Lower leg skin (tissue), 4 donors: ENCODE data around the gene EIF2B5. TPM values are rescaled to one million over a fixed set of nuclear protein-coding genes. Genes with fewer than 3 reads are reported as not detected.

Source experiments
- DNase-seq, 2 donors: peaks; one replicate each; pipeline ENCODE4 v3.0.0-alpha.2; 2019; ENCODE audit warnings: low spot score in 2 of 2
- H3K4me3 ChIP-seq: fragments of 200-600 bp; sonication (generic); 2 replicates; pipeline ENCODE4 v1.5.1; 2017; ENCODE audit warnings: mild to moderate bottlenecking, low read depth; ENCODE audit not compliant: poor library complexity, severe bottlenecking
- CTCF ChIP-seq, 3 donors: fragments of 450-650 bp; IDR thresholded peaks; one replicate each; pipeline ENCODE4 v1.5.1; 2016; ENCODE audit warnings: antibody characterized with exemption in 3 of 3, mild to moderate bottlenecking in 3 of 3, moderate library complexity in 2 of 3
- POLR2A ChIP-seq, 2 donors: fragments of 450-650 bp; IDR thresholded peaks; one replicate each; pipeline ENCODE4 v1.6.1; 2016 to 2017; ENCODE audit warnings: antibody characterized with exemption in 2 of 2, mild to moderate bottlenecking in 1 of 2, moderate library complexity in 1 of 2
- whole genome bisulfite sequencing, 2 donors: methylation state at CpG; one replicate each; pipeline ENCODE4 v1.1.5; 2018; 5-methylcytosine and 5-hydroxymethylcytosine counted together
- intact Hi-C: fragments of 100-400 bp; cut with DNase I; formaldehyde crosslinking; loops from one replicate; pipeline ENCODE4 v1.15.0; 2023; ENCODE audit warnings: low total_unique reads
- total RNA-seq, 4 donors: library from RNA; depleted of rRNA; stranded (reverse); fragments of >200 nt; gene quantifications; one replicate each; pipeline ENCODE4 v1.1.0, GENCODE V29; 2016

Gene EIF2B5
- total RNA-seq, 4 donors from 2014 or later: 36.5 to 52.5 (median 40.1) TPM

DNA sequence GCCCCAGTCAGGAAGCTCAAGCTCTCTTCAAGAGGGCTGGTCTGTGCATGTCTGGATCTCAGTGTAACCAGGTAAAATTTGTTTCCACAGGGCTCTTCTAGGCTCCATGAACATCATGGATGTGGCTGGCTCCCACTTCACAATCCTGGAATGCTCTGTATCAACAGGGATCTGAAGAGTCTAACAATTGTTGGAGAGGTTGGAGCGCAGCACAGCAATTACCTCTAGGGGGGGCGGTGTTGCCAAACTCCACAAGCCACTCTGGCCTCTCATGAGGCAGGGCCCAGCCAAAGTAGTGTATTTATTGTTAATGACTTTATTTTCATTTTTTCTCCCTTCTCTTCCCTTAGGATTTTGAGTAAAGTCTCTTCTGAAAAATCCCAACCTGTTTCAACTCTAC is 6.1 kb upstream of the EIF2B5 start:
- DNase-seq: no peak
- WGBS, 2 donors: 13 to 28% methylated on average over 2 of the region's 2 CpGs
- no peak overlapping the region for H3K4me3 ChIP-seq
- TF ChIP-seq POLR2A (IDR thresholded peaks at IDR 0.05): no peak
- TF ChIP-seq CTCF (IDR thresholded peaks at IDR 0.05): no peak
- intact Hi-C loops: loop anchor here (10.0 kb wide), 1 partner anchor 244 kb away; the partner anchor contains the start of gene PARL

GRCh38 chr3:184132945-184133344 is 2.2 kb upstream of the EIF2B5 start:
- no peak overlapping the region for H3K4me3 ChIP-seq
- no peak for TF ChIP-seq POLR2A (IDR thresholded peaks at IDR 0.05)
- no peak for TF ChIP-seq CTCF (IDR thresholded peaks at IDR 0.05)
- no peak for DNase-seq
- 91 to 93% methylated on average over 4 of the region's 4 CpGs for WGBS, 2 donors
- intact Hi-C loops: no loop called here

GRCh38 chr3:184133840-184134745 is 1.1 kb upstream of the EIF2B5 start:
- TF ChIP-seq POLR2A (IDR thresholded peaks at IDR 0.05) (no peak), CTCF (IDR thresholded peaks at IDR 0.05) (no peak)
- DNase-seq: peak; percentile 86 to 97
- H3K4me3 ChIP-seq: peak overlapping the region; percentile 92
- WGBS, 2 donors: 1% methylated on average over 37 of the region's 37 CpGs
- intact Hi-C loops: no loop called here

DNA sequence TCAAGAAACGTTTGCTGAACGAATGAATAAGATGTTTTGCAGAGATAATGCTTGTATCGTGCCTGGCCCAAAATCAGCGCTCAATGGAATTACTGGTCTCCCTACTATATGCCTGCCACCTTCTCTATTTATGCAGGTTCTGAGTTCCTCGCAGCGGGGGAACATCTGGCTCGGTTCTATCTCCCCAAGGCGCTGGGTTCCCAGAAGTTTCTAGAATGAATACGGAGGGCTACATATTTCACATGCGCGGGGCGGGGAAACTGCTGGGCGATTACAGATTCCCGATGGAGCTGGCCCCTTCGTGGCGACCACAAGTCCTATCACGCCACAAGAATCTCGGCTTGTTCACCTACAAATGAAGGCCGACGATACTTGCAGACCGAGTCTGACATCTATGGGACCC is 411 bp upstream of the EIF2B5 start:
- peak overlapping the region; percentile 92 for H3K4me3 ChIP-seq
- WGBS, 2 donors: 0 to 1% methylated on average over 15 to 21 of the region's 21 CpGs
- TF ChIP-seq POLR2A (IDR thresholded peaks at IDR 0.05) (no peak), CTCF (IDR thresholded peaks at IDR 0.05) (no peak)
- intact Hi-C loops: no loop called here
- no peak for DNase-seq

DNA sequence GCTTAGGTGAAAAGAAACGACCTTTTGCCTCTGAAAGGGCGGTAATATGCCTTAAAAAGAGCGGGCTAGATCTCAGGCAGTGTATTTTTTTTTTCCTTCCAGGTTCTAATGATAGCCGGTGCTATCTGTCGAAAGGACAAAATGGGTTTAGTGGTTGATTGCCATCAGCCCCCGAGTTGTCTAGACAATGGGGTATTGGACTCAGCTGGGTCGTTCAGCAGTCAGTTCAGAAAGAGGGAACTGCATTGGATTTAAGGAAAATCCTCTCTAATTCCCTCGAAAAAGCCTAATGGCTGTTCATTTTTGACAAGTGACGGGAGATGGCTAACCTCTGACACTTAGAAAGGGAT is 728 bp downstream of the EIF2B5 start:
- peak overlapping the region; percentile 92 for H3K4me3 ChIP-seq
- no peak for DNase-seq
- 3 to 4% methylated on average over 9 of the region's 9 CpGs for WGBS, 2 donors
- TF ChIP-seq CTCF (IDR thresholded peaks at IDR 0.05): no peak
- no peak for TF ChIP-seq POLR2A (IDR thresholded peaks at IDR 0.05)
- intact Hi-C loops: no loop called here
